KOPT-K1 (cell line): ENCODE data around the gene RAB40C.

Experiments
- H3K27ac ChIP-seq: fragments of 200-600 bp; sonication (generic); 2 replicates; pipeline ENCODE4 v1.5.1; 2016; ENCODE audit warnings: antibody characterized with exemption, mild to moderate bottlenecking, low read depth, low read length; ENCODE audit not compliant: poor library complexity, severe bottlenecking
- H3K36me3 ChIP-seq: fragments of 200-600 bp; sonication (generic); 2 replicates; pipeline ENCODE4 v1.5.1; 2017; ENCODE audit warnings: antibody characterized with exemption, mild to moderate bottlenecking, low read length, moderate library complexity; ENCODE audit not compliant: insufficient read depth
- H3K9me3 ChIP-seq: fragments of 200-600 bp; sonication (generic); 2 replicates; pipeline ENCODE4 v1.5.1; 2017; ENCODE audit warnings: antibody characterized with exemption, low read length, mild to moderate bottlenecking; ENCODE audit not compliant: insufficient read depth, poor library complexity, severe bottlenecking

Gene RAB40C

DNA sequence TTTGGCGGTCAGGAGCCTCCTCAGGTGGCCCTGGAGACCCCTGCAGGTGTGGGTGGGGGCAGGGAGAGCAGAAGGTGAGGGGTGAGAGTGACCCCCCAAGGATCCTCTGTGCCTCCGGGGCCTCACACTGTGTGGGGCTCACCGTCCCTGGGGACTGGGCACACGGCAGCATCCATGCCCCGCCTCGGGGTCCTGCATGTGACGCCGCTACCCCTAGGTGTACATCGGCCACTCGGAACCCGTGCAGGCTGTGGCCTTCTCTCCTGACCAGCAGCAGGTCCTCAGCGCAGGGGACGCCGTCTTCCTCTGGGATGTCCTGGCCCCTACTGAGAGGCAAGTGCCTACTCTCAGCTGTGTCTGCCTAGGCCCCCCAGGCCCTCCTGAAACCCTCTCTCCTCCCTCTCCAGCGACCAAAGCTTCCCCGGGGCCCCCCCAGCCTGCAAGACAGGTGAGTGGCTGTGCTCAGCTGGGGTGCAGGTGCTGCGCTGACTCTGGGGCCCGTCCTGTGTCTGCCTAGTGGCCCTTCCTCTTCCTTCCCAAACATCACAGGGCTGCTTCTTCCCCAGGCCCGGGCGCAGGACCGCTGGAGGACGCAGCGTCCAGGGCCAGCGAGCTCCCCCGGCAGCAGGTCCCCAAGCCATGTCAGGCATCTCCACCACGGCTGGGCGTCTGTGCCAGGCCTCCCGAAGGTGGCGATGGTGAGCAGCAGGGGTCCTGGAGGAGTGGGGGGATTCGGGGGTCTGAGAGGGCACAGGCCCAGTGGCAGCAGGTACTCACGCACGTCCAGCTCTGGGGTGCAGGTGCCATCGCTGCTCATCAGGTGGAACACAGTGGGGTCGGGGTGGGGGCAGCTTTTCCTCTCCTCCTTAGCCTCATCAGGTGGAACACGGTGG is 69.1 kb downstream of the RAB40C start:
- Histone ChIP-seq H3K36me3 (peaks cover 63% of the 10 kb centered on the region; the same call in 1 of the 2 replicates), H3K27ac (no peak overlapping the region), H3K9me3 (no peaks in the 10 kb centered on the region)

DNA sequence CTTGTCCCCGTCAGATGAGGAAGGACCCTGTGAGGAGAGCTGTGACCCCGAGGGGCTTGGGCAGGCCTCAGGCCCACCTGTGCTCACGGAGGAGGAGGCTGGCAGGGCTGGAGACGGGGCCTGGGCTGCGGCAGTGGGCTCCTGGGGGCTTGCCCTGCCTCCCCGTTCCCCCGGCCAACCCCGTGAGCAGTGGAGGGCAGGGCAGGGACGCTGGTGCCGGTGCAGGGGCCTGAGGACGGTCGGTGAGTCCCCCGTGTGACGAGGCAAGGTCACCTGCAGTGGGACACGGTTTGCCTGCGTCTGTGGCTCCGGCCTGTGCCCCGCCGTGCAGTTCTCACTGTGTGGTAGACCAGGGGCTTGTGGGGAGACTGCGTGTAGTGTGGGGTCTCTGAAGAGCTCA is 69.8 kb downstream of the RAB40C start:
- no peaks in the 10 kb centered on the region for H3K9me3 ChIP-seq
- no peak overlapping the region for H3K27ac ChIP-seq
- peaks cover 62% of the 10 kb centered on the region; the same call in 1 of the 2 replicates for H3K36me3 ChIP-seq

- H3K27ac ChIP-seq = no peak overlapping the region
- peaks cover 57% of the 10 kb centered on the region; the same call in 1 of the 2 replicates for H3K36me3 ChIP-seq
These were observed 70.2 kb downstream of the RAB40C start for GRCh38 chr16:660132-660458.

GRCh38 chr16:660459-661183 is 70.8 kb downstream of the RAB40C start:
- Histone ChIP-seq H3K9me3 (no peaks in the 10 kb centered on the region), H3K36me3 (peaks cover 52% of the 10 kb centered on the region; the same call in 1 of the 2 replicates), H3K27ac (no peak overlapping the region)

More at GRCh38 chr16:660132-660458, 70.2 kb downstream of the RAB40C start:
- H3K9me3 ChIP-seq = no peaks in the 10 kb centered on the region

GRCh38 chr16:661184-661821 is 71.4 kb downstream of the RAB40C start:
- Histone ChIP-seq H3K9me3 (no peaks in the 10 kb centered on the region), H3K27ac (no peak overlapping the region), H3K36me3 (peaks cover 45% of the 10 kb centered on the region; the same call in 1 of the 2 replicates)

- Histone ChIP-seq H3K36me3 (peaks cover 45% of the 10 kb centered on the region; the same call in 1 of the 2 replicates), H3K9me3 (no peaks in the 10 kb centered on the region), H3K27ac (no peak overlapping the region)
These were observed 72.2 kb downstream of the RAB40C start for GRCh38 chr16:662095-662494.

GRCh38 chr16:662597-662996 is 72.7 kb downstream of the RAB40C start:
- H3K36me3 ChIP-seq = peaks cover 40% of the 10 kb centered on the region; the same call in 1 of the 2 replicates
- no peaks in the 10 kb centered on the region for H3K9me3 ChIP-seq
- H3K27ac ChIP-seq = no peak overlapping the region

DNA sequence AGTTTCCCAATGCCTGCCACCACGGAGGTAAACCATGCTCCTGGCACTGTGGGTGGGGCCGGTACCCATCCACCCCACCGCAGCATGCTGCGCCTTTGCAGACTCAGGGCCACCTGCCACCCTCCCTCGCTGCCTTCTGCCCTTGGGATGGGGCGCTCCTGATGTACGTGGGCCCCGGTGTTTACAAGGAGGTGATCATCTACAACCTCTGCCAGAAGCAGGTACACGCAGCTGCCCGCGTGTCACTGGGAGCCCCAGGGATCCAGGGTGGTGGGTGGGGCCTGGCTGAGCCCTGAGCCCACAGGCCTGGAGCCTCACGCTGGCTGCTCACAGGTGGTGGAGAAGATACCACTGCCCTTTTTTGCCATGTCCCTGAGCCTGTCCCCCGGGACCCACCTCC is 76.7 kb downstream of the RAB40C start:
- H3K27ac ChIP-seq = no peak overlapping the region
- H3K36me3 ChIP-seq = peaks cover 33% of the 10 kb centered on the region; the same call in 1 of the 2 replicates
- H3K9me3 ChIP-seq = no peaks in the 10 kb centered on the region

DNA sequence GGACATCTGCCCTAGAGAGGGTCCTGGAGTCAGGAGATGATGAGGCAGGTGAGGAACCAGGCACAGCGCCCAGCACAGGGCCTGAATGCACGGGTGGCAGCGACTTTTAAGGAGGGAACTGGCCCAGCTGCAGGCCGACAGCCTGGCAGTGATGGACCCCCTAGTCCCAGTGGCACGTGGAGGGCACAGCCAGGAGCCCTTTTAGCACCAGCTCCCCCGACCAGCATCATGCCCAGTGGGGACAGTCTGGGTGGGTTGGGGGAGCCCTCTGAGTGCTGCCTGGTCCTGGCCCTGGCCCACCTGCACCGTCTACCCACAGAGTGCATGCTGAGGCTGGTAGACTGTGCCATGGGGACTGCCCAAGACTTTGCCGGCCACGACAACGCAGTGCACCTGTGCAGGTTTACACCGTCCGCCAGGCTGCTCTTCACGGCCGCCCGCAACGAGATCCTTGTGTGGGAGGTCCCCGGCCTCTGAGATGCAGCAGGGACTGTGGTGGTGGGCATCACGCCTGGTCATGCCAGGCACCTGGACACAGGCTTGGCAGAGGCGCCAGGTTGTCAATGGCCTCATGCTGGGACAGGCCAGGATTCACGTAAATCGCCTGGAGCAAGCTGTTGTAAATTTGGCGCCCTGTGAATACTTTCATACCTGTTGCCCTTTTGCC is 77.4 kb downstream of the RAB40C start:
- no peaks in the 10 kb centered on the region for H3K9me3 ChIP-seq
- peaks cover 40% of the 10 kb centered on the region for H3K36me3 ChIP-seq
- peak overlapping the region; percentile 80 for H3K27ac ChIP-seq

- H3K36me3 ChIP-seq = peaks cover 47% of the 10 kb centered on the region
- H3K27ac ChIP-seq = peak within 1 kb of the TSS; percentile 80
- H3K9me3 ChIP-seq = no peaks in the 10 kb centered on the region
These were observed 78.1 kb downstream of the RAB40C start, which contains the start of gene RHOT2 for GRCh38 chr16:667780-668518. Gene RHOT2 (plus strand): TSS chr16:668132. CDS start chr16:668200, 68 bp downstream.

DNA sequence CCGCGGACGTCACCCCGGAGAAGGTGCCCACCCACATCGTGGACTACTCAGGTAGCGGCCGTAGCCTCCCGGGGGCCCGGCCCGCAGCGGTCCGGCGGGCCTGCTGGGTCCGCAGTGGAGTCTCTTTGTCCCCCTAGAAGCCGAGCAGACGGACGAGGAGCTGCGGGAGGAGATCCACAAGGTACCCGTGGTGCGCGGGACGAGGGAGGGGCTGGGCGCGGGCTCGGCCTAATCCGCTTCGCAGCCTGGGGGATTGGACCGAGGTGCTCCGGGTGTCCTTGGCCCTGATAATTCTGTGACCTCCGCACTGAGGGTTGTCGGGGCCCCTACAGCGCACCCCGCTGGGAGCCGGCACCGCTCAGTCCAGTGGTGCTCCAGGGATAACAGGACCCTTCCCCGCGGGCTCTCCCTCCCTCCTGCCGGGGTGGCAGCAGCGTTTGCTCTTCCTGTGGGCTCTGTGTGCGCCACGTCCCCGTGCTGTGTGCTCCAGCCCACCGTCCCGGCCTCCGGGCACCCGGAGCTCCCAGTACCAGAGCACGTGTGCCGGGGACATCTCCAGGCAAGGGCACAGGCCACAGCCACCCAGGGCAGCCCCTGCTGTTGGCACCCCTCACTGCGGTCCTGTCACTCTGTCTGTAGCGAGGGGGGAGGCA is 78.8 kb downstream of the RAB40C start:
- Histone ChIP-seq H3K27ac (peak overlapping the region; percentile 80), H3K9me3 (no peaks in the 10 kb centered on the region), H3K36me3 (peaks cover 54% of the 10 kb centered on the region)

DNA sequence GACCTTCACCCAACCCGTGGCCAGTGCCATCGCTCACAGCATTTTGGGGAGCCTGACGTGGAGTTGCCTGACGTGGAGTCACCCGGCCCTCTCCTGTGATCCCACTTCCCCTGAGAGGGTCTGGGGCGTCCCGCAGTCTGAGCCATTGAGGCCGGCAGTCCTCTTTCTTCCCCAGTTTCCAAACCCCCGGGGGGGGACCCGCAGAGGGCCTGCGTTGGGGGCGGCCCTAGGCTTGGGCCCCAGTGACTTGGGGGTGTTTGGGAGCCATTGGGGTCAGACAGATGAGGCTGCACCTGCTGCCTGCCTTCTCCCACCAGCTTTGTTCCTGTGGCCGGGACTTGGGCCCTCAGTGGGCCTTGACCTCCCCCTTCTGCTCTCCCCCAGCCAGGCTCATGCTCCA is 79.8 kb downstream of the RAB40C start:
- no peaks in the 10 kb centered on the region for H3K9me3 ChIP-seq
- H3K36me3 ChIP-seq = peaks cover 64% of the 10 kb centered on the region
- no peak overlapping the region for H3K27ac ChIP-seq

- Histone ChIP-seq H3K27ac (no peak overlapping the region), H3K36me3 (peaks cover 68% of the 10 kb centered on the region), H3K9me3 (no peaks in the 10 kb centered on the region)
These were observed 80.9 kb downstream of the RAB40C start for GRCh38 chr16:670485-671352.
